GM12874 (cell line): ENCODE data around the gene FGD3.

Experiments
- TF ChIP-seq, protein P1 (sequence below): IDR thresholded peaks from 2 replicates; pipeline ENCODE4 v1.5.1; 2011; ENCODE audit warnings: low read depth, mild to moderate bottlenecking, control low read depth, low read length, moderate library complexity; ENCODE audit not compliant: insufficient read depth

Gene FGD3

DNA sequence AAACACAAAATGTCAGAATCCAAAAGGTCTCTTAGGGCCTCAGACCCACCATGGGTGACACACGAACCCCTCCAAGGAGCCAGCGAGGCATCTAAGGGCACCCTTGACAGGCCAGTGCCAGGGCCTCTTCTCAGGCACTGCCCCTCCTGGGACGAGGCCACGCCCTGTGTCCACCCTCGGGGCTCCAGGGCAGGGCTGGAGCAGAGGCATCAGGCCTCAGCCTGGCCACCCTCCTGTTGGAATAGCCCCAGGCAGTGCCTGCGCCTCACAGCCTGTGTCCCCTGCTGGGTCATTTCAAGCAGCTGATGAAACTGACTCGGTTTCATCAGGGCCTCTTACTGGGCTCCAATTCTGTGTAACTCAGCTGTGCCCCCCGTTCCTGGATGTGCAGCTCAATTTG, 78.4 kb downstream of the FGD3 start:
- TF ChIP-seq, protein P1, sequence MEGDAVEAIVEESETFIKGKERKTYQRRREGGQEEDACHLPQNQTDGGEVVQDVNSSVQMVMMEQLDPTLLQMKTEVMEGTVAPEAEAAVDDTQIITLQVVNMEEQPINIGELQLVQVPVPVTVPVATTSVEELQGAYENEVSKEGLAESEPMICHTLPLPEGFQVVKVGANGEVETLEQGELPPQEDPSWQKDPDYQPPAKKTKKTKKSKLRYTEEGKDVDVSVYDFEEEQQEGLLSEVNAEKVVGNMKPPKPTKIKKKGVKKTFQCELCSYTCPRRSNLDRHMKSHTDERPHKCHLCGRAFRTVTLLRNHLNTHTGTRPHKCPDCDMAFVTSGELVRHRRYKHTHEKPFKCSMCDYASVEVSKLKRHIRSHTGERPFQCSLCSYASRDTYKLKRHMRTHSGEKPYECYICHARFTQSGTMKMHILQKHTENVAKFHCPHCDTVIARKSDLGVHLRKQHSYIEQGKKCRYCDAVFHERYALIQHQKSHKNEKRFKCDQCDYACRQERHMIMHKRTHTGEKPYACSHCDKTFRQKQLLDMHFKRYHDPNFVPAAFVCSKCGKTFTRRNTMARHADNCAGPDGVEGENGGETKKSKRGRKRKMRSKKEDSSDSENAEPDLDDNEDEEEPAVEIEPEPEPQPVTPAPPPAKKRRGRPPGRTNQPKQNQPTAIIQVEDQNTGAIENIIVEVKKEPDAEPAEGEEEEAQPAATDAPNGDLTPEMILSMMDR, result no peak

DNA sequence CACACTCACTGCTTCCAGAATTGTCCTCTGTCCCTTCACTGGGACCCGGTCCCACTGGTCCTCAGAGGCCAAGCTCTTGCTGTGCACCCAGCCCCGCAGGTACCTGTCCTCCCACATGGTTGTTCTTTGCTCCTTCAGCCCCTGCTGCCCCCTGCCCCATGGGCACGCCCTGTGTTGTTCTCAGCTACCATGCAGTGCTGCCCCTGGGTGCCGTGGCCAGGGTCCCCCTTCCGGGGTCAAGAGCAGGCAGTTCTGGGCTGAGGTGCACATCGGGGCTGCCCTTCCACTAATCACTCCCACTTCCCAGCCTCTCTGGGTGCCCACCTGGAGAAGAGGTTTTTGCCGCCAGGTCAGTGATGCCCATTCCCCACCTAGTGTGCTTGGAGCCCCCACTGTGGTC, 79.3 kb downstream of the FGD3 start:
- TF ChIP-seq, protein P1, result no peak

DNA sequence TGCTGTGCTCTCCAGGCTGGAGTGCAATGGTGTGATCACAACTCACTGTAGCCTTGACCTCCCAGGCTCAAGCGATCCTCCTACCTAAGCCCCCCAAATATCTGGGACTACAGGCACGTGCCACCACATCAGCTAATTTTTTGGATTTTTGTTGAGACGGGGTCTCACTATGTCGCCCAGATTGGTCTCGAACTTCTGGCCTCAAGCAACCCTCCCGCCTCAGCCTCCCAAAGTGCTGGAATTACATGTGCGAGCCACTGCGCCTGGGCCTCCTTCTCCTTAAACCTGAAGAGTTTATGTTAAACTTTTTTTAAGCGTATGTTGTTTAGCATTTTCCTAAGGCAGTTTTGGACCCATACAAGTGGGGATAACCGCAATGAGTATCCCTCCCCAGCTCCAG, 80.4 kb downstream of the FGD3 start:
- TF ChIP-seq, protein P1, result no peak

DNA sequence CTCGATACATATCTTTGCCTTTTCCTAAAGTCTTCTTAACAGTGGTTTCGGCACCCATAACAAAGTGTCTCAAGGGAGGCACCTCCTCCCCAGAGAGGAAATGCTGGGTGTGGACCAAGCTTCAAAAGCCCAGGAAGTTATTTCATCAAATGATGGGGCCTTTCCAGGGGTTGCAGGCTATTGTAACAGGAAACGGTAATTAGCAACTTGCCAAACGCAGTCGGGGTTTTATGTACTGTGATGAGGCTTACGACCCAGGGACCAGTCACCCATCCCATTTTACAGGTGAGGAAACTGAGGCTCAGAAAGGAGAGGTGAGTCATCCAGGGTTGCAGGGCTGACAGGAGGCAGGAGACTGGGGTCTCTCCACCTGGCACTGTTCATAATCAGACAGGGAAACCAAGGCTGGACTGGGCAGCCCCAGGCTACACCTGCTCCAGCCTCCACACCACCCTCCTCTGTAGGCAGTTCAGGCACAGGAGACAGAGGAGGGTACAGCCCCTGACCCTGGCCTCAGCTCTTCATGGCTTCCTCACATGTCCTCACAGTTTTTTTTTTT, 81.2 kb downstream of the FGD3 start:
- TF ChIP-seq, protein P1, result no peak

DNA sequence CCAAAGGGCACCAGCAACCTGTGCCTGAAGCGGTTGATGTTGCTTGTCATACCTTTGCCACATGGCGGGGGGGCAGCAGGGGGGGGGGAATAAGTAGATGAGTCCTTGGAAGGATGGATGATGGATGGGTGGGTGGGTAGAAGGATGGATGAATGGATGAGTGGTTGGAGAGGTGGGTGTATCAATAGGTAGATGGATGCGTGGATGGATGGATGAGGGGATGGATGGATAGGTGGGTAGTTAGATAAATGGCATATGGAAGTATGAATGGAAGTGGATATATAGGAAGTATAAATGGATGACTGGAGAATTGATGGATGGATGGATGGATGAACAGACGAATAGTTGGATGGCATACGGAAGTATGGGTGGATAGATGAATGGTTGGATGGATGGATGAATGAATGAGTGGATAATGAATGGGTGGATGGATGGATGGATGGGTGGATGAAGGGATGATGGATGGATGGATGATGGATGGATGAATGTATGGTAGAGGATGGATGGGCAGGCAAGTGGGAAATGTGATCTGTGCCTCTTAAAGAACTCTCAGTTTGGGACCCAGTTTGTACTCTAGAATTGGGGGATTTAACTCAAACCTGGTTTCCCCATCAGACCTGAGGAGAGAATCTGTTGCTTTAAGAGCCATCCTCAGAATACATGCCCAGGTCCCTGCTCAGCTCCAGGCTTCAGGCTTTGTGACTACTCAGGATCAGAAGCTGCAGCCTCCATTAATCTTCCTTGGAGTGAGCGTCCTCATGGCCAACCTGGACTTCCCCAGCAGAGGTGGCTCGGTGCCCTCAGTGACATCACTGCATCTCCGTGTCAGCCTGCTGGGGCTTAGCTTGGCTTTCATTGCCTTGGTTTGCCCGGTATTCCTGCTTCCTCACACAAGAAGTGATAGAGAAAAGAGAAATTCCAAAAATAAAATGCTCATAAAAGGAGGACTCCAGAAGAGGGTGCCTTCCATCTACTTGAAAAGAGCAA, 83.6 kb downstream of the FGD3 start:
- TF ChIP-seq, protein P1, result no peak

DNA sequence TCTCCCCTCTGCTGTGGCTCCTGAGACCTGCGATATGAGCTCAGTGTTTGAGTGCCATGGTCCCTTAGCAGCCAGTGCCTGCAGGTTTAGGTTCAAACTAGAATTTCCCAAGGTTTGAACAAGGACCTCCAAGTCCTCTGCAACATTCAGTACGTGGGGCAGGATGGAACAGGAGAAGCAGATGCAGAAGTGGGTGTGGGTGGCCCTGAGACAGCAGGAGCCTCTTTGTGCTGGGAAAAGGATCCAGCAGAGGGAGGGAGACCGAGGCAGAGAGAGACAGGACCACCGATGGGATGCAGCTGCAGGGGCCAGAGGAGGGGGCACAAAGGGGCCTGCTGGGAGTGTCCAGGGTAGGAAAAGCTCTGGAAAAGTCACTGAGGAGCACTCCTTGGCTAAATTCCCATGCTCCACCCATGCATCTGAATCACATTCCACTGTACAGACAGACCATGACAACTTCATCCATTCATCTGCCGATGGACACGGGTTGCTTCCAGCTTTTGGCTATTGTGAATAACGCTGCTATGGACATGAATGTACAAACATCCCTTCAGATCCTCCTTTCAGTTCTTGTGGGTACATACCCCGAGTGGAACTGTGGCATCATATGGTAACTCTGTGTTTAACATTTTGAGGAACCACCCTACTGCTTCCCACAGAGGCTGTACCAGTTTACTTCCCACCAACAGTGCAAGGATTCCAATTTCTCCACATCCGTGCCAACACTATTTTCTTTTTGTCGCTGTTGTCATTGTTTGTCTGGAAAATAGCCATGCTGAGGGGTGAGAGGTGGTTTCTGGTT, 84.5 kb downstream of the FGD3 start:
- TF ChIP-seq, protein P1, result no peak

DNA sequence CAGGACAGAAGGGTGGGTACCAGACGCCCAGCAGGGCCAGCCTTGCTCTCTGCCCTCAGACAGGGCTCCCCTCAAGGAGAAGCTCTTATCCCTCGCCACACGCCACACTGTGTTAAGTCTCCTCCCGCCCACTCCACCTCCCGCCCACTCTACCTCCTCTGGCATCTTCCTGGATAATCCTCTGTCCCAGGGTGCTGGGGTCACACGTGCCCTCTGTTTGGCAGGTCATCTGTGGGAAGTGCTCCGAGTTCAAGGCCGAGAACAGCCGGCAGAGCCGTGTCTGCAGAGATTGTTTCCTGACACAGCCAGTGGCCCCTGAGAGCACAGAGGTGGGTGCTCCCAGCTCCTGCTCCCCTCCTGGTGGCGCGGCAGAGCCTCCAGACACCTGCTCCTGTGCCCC, 85.2 kb downstream of the FGD3 start:
- TF ChIP-seq, protein P1, result no peak
